Activated naive CD8-positive, alpha-beta T cell treated with anti-CD3 and anti-CD28 coated beads, Interleukin-2, amount 10 ng/mL, durations not matched to agents 7 days and 5 days (primary cell): ENCODE measurements around the gene AGTPBP1. TPM values are rescaled to one million over a fixed set of nuclear protein-coding genes. Genes with fewer than 3 reads are reported as not detected.

ENCODE experiments used
- ATAC-seq: fragments of 150-1000 bp; cut with Tn5 transposase; one replicate; pipeline ENCODE4 v1.10.0; 2021; ENCODE audit warnings: low read depth, moderate library complexity
- POLR2A ChIA-PET: fragments of 350-600 bp; sonication (Branson Sonifier 250); formaldehyde crosslinking; loops from one replicate; lab custom pipeline; 2021; ENCODE audit warnings: antibody characterized with exemption; lab: Charles Lee
- DNase-seq: peaks from one replicate; pipeline ENCODE4 v3.0.0; 2021
- H3K27ac Mint-ChIP-seq: one replicate; pipeline ENCODE4 v1.8.0; 2022; ENCODE audit warnings: mild to moderate bottlenecking, mixed read lengths
- H3K27me3 Mint-ChIP-seq: one replicate; pipeline ENCODE4 v1.8.0; 2022; ENCODE audit warnings: mild to moderate bottlenecking, moderate library complexity, mixed read lengths
- H3K36me3 Mint-ChIP-seq: one replicate; pipeline ENCODE4 v1.8.0; 2021; ENCODE audit warnings: mild to moderate bottlenecking, mixed read lengths
- H3K4me1 Mint-ChIP-seq: one replicate; pipeline ENCODE4 v1.8.0; 2021; ENCODE audit warnings: mixed read lengths
- H3K4me3 Mint-ChIP-seq: one replicate; pipeline ENCODE4 v1.8.0; 2022; ENCODE audit warnings: mild to moderate bottlenecking, moderate library complexity, mixed read lengths
- H3K9me3 Mint-ChIP-seq: one replicate; pipeline ENCODE4 v1.8.0; 2021; ENCODE audit warnings: mixed read lengths
- total RNA-seq, 2 experiments: library from RNA; stranded (reverse); gene quantifications; one replicate each; pipeline ENCODE4 v1.2.3, GENCODE V29; 2021

AGTPBP1 gene
- total RNA-seq, 2 experiments from 2014 or later, result 42.6 to 46.7 TPM

DNA sequence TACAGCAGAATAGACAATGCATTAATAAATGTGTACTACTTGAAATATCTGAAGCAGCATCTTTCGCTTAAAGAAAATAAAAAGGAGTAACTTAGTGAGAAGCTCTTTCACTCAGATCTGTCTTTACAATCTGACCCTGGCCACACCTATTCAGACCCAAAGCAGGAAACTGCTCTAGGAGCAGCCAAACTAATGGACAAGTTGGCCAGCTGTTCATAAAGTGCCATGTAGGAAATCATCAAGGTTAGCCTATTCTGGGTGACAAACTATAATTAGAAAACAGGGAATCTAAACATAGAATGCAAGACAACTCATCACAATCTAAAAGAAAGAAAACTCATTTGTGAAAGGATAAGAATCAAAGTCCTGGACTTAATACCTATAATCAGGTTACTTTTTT, 101.3 kb downstream of the AGTPBP1 start:
- peaks cover 22% of the 10 kb centered on the region for H3K36me3 Mint-ChIP-seq
- POLR2A ChIA-PET, result no interaction called here
- H3K27ac Mint-ChIP-seq, result no peak overlapping the region
- peaks cover 2% of the 10 kb centered on the region for H3K4me1 Mint-ChIP-seq
- no peak overlapping the region for H3K4me3 Mint-ChIP-seq
- no peaks in the 10 kb centered on the region for H3K9me3 Mint-ChIP-seq
- no peaks in the 10 kb centered on the region for H3K27me3 Mint-ChIP-seq
- DNase-seq, result no peak
- no peak for ATAC-seq

DNA sequence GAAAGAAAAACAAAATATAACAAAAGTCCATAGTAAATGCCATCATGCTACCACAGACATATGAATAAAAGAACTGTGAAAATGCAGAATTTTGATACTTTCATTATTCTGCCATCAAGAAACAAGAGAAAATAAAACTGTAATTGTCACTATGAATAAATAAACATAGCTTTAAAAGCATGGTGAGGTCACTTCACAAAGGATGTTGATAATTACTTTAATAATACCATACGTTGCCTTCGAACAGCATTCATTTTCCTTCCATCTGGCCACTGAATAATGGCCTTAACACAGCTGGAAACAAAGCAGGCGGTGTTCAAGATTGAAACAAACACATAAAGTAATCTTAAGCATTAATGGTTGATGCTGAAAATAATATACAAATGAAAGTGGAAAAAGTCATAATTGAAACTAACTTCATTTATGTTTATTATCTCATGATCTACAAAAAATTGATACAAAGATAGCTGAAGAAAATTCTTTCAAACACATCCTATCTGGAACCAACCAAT, 102.0 kb downstream of the AGTPBP1 start:
- H3K36me3 Mint-ChIP-seq, result peaks cover 20% of the 10 kb centered on the region
- H3K4me1 Mint-ChIP-seq, result peaks cover 2% of the 10 kb centered on the region
- H3K27ac Mint-ChIP-seq, result no peak overlapping the region
- no peaks in the 10 kb centered on the region for H3K9me3 Mint-ChIP-seq
- H3K27me3 Mint-ChIP-seq, result no peaks in the 10 kb centered on the region
- H3K4me3 Mint-ChIP-seq, result no peak overlapping the region
- ATAC-seq (no peak), DNase-seq (no peak)
- POLR2A ChIA-PET, result no interaction called here

DNA sequence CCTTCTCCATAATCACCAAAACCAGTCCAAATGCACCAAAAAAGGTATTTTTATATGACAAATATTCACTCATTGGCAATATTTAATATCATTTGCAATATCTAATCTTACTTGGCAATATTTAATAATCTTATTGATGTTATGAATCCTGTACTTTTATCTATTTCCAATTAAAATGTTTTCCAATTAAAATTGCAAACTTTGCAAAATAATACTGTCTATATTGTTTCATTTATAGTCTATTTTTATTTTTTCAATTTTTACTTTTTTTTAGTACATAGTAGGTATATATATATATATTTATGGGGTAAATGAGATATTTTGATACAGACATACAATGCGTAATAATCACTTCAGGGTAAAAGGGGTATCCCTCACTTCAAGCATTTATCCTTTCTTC, 109.9 kb downstream of the AGTPBP1 start:
- ATAC-seq, result no peak
- Mint-ChIP-seq H3K27me3 (no peaks in the 10 kb centered on the region), H3K4me3 (no peak overlapping the region), H3K4me1 (peaks cover 2% of the 10 kb centered on the region), H3K27ac (no peak overlapping the region), H3K9me3 (no peaks in the 10 kb centered on the region), H3K36me3 (peaks cover 13% of the 10 kb centered on the region)
- DNase-seq, result no peak
- POLR2A ChIA-PET, result no interaction called here

DNA sequence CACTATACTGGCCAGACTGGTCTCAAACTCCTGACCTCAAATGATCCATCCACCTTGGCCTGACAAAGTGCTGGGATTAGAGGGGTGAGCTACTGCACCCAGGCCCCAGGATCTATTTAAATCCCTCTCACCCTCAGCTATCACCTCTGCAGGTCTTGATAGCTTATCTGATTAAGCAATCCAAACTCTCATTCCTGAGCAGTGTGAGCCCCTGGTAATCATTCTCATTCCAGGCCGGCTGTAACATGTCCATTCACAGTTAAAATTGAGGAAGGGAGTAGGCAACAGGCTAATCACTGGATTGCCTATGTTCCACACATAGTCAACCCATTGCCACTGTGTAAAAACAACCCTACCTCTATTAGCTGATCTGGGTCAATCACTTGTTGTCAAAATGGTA, 111.1 kb downstream of the AGTPBP1 start:
- no peak for ATAC-seq
- POLR2A ChIA-PET, result no interaction called here
- Mint-ChIP-seq H3K27me3 (no peaks in the 10 kb centered on the region), H3K27ac (no peak overlapping the region), H3K4me1 (peaks cover 2% of the 10 kb centered on the region), H3K4me3 (no peak overlapping the region), H3K9me3 (no peaks in the 10 kb centered on the region), H3K36me3 (peaks cover 9% of the 10 kb centered on the region)
- no peak for DNase-seq

DNA sequence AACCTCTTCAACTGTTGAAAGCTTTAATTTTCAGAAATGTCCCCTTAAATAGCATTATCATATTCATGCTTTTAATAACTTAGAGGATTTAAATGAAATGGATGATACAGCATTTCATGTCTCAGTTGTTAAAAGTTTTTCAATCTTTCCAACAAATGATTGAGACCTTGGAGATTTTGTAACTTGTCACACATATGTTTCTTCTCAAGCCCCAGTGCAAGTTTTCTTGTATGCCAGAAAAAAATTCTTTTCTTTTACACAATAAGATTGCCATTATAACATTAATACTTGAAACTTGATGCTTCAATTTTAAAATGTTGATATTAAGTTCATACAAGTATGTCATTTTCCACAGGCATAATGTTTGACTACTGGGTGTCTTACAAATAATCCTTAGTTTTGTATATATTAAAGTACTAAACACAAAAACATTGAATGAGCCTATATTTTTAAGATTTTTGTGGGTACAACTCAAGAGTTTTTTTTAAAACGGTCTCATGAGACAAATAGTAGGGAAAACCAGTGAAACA, 124.5 kb downstream of the AGTPBP1 start:
- ATAC-seq, result no peak
- no peak for DNase-seq
- H3K4me1 Mint-ChIP-seq, result peaks cover 1% of the 10 kb centered on the region
- H3K27ac Mint-ChIP-seq, result no peak overlapping the region
- POLR2A ChIA-PET, result no interaction called here
- H3K27me3 Mint-ChIP-seq, result no peaks in the 10 kb centered on the region
- H3K4me3 Mint-ChIP-seq, result no peak overlapping the region
- H3K36me3 Mint-ChIP-seq, result peaks cover 9% of the 10 kb centered on the region
- H3K9me3 Mint-ChIP-seq, result no peaks in the 10 kb centered on the region

DNA sequence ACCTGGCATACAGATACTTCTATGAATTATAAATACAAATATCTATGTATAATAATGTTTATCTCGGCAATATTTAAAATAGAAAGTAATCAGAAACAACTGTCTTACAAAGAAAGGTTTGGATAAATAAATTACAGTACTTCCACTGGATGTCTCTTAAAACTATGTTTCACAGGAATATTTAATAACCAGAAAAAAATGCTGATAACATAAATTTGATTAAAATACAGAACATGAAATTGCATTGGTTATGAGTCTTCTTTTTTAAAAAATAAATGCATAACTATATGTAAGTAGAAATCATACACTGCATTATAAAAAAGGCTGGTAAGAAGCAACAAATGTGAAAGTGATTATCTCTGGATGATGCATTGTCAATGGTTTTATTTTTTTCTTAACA, 126.0 kb downstream of the AGTPBP1 start:
- POLR2A ChIA-PET, result no interaction called here
- Mint-ChIP-seq H3K4me3 (no peak overlapping the region), H3K9me3 (no peaks in the 10 kb centered on the region), H3K27ac (no peak overlapping the region), H3K4me1 (no peaks in the 10 kb centered on the region), H3K27me3 (no peaks in the 10 kb centered on the region), H3K36me3 (peaks cover 8% of the 10 kb centered on the region)
- ATAC-seq (no peak), DNase-seq (no peak)

DNA sequence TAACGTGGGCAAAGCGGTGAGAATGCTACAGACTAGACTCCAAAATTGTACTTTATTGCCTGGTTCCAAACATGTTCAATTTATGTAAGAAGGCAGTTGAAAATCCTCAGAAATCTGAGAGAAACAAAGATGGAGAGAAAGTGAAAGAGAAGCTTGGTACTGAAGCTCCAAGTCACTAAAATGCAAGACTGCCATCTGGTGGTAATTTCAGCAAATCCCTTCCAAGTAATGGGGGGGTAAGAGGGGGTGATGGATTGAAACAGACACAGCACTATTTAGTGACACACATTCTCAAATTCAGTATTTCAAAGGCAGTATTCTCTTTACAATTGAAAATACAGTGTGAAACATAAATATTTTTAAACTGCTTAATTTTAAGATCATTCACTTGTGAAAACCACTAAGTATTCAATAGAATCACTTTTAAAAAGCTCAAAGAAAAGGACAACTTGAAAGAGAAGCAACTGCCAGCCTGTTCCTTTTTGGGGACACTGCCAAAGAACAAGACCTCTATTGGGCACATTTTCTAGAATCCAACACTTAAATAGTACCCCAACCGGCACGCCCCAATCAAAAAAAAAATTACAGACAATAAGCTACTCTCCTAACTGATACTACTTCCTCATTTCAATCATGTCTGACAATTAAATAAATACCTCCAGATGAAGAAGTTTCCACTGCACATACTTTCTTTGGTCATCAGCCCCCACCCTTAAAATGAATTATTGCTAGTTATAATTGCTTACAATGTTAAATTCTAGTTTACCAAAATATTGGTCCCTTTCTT, 131.5 kb downstream of the AGTPBP1 start:
- H3K4me1 Mint-ChIP-seq, result peaks cover 4% of the 10 kb centered on the region
- ATAC-seq, result peak; percentile 87
- H3K36me3 Mint-ChIP-seq, result peaks cover 5% of the 10 kb centered on the region
- no peaks in the 10 kb centered on the region for H3K27me3 Mint-ChIP-seq
- H3K9me3 Mint-ChIP-seq, result no peaks in the 10 kb centered on the region
- no peak for DNase-seq
- H3K27ac Mint-ChIP-seq, result peak overlapping the region; percentile 69
- POLR2A ChIA-PET, result no interaction called here
- H3K4me3 Mint-ChIP-seq, result peak overlapping the region; percentile 67

DNA sequence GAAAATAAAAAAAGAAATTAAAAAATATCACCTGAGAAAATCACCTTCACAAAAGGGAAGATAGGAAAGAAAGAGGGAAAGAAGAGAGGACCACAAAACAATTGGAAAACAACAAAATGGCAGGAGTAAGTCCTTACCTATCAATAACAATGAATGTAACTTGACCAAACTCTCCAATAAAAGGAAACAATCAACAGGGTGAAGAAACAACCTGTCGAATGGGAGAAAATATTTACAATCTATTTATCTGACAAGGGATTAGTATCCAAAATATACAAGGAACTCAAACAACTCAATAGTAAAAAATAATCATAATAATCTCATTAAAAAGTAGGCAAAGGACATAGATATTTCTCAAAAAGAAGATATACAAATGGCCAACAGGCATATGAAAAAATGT, 135.8 kb downstream of the AGTPBP1 start:
- H3K27ac Mint-ChIP-seq, result no peak overlapping the region
- POLR2A ChIA-PET, result no interaction called here

DNA sequence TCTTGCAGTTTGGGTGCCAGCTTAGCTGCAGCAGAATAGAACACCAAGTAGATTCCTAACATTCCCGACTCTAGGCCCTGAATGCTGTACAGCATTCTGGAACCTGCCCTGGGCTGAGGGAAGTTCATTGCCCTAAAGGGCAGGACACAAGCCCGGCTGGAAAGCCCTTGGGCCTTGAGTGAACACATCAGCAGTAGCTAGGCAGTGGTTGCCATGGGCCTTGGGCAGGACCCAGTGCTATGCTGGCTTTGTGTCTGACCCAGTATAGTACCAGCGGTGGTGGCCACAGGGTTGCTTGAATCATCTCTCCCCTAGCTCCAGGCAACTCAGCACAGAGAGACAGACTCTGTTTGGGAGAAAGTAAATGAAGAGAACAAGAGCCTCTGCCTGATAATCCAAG, 137.8 kb downstream of the AGTPBP1 start:
- H3K9me3 Mint-ChIP-seq, result peaks cover 3% of the 10 kb centered on the region
- POLR2A ChIA-PET, result no interaction called here
- H3K27ac Mint-ChIP-seq, result no peak overlapping the region
- no peak for ATAC-seq
- no peak overlapping the region for H3K4me3 Mint-ChIP-seq
- no peak for DNase-seq
- H3K36me3 Mint-ChIP-seq, result peaks cover 32% of the 10 kb centered on the region
- H3K27me3 Mint-ChIP-seq, result no peaks in the 10 kb centered on the region
- peaks cover 17% of the 10 kb centered on the region for H3K4me1 Mint-ChIP-seq

More for the DNA sequence above, 135.8 kb downstream of the AGTPBP1 start:
- peaks cover 3% of the 10 kb centered on the region for H3K9me3 Mint-ChIP-seq
- H3K4me1 Mint-ChIP-seq, result peaks cover 12% of the 10 kb centered on the region
- ATAC-seq (no peak), DNase-seq (no peak)
- no peak overlapping the region for H3K4me3 Mint-ChIP-seq
- peaks cover 32% of the 10 kb centered on the region for H3K36me3 Mint-ChIP-seq
- H3K27me3 Mint-ChIP-seq, result no peaks in the 10 kb centered on the region

DNA sequence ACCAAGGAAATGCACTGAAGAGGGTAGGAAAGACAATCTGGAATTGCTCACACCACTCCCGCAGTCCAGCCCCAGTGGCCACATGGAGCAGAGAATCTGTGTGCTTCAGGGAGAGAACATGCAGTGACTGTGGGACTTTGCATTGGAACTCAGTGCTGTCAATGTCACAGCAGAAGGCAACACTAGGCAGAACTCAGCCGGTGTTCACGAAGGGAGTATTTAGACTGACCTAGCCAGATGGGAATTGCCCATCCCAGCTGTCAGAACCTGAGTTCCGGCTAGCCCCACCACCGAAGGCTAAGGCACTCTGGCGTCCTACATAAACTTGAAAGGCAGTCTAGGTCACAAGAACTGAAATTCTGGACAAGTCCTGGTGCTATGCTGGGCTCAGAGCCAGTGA, 139.0 kb downstream of the AGTPBP1 start:
- Mint-ChIP-seq H3K36me3 (peaks cover 31% of the 10 kb centered on the region), H3K4me1 (peaks cover 20% of the 10 kb centered on the region), H3K4me3 (no peak overlapping the region), H3K27me3 (no peaks in the 10 kb centered on the region), H3K9me3 (peaks cover 3% of the 10 kb centered on the region), H3K27ac (no peak overlapping the region)
- ATAC-seq (no peak), DNase-seq (no peak)
- POLR2A ChIA-PET, result no interaction called here

DNA sequence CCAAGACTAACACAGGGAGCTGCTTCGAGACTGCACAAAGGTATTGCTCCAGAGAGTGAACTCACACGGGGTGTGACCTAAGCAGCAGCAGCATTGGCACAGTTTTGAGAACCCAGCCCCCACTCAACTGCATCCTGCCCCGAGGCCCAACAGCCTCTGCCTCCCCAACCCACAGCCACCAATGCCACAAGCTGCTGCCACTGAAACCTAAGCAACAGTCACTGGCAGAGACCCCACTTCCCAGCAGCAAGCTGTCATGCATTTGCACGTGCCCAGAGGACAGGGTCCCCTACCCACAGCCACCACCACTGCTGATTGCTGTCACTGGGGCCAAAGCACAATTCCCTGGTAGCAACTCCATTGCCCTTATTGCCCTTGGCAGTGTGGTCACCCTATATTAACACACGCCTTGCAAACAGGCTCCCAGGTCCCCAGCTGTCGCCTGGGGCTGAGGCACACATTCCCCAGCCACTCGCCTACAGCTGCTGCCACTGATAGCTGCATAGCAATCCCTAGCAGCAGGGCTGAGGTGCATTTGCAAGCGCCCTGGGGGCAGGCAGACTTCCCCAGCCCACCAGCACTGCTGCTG, 141.0 kb downstream of the AGTPBP1 start:
- H3K27me3 Mint-ChIP-seq, result no peaks in the 10 kb centered on the region
- H3K4me1 Mint-ChIP-seq, result peaks cover 20% of the 10 kb centered on the region
- H3K27ac Mint-ChIP-seq, result peak overlapping the region; percentile 77
- peak; percentile 92 for ATAC-seq
- no peak overlapping the region for H3K4me3 Mint-ChIP-seq
- H3K9me3 Mint-ChIP-seq, result peaks cover 3% of the 10 kb centered on the region
- POLR2A ChIA-PET, result no interaction called here
- H3K36me3 Mint-ChIP-seq, result peaks cover 31% of the 10 kb centered on the region
- DNase-seq, result peak; percentile 49

DNA sequence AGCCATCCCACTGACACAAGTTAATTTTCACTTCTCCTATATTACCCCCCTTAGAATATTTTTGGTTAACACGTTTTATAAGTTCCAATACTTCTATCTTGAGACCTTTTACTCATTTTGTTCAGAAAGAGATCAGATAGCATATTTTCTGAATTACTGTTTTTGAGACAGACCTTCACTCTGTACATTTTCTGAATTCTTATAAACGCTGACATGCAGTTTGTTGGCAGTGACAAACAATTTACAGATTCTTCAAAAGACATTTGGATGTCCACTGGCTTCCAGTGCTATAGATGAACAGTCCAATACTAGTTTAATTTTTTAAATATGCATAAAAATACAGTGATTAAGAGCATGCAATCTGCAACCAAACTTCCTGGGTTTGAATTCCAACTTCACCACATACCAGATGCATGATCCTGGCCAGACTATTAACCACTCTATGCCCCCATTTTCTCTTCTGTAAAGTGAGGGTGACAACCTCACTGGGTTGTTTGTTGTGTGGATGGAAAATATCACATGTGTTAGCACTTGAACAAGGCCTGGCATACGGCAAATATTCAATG, 142.1 kb downstream of the AGTPBP1 start:
- Mint-ChIP-seq H3K9me3 (peaks cover 3% of the 10 kb centered on the region), H3K4me1 (peaks cover 20% of the 10 kb centered on the region), H3K36me3 (peaks cover 25% of the 10 kb centered on the region), H3K4me3 (no peak overlapping the region), H3K27me3 (no peaks in the 10 kb centered on the region), H3K27ac (no peak overlapping the region)
- no peak for DNase-seq
- ATAC-seq, result no peak
- POLR2A ChIA-PET, result no interaction called here

DNA sequence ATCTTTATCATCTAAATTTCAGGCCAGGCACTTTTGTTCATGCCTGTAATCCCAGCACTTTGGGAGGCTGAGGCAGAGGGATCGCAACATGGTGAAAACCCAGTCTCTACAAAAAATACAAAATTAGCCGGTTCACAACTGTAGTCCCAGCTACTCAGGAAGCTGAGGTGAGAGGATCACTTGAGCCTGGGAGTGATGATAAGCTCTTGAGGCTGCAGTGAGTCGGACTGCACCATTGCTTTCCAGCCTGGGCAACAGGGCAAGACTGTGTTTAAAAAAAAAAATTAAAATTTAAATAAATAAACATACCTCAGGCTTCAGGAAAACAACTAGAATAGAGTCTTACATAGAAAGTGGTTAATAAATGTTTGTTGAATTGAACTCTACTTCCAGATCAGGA, 147.4 kb downstream of the AGTPBP1 start:
- Mint-ChIP-seq H3K27me3 (no peaks in the 10 kb centered on the region), H3K9me3 (no peaks in the 10 kb centered on the region), H3K4me3 (no peak overlapping the region), H3K27ac (no peak overlapping the region), H3K4me1 (peaks cover 7% of the 10 kb centered on the region), H3K36me3 (peaks cover 9% of the 10 kb centered on the region)
- ATAC-seq, result no peak
- POLR2A ChIA-PET, result no interaction called here
- DNase-seq, result no peak
